Body of pancreas (tissue), 4 donors: ENCODE measurements around the gene HRCT1. TPM values are rescaled to one million over a fixed set of nuclear protein-coding genes. Genes with fewer than 3 reads are reported as not detected.
"Not testable (repeated sequence)": the region's sequence is repeated elsewhere in the genome, so short reads cannot be mapped to it uniquely, and the experiment has no call there.

Source experiments
- ATAC-seq: fragments of 150-250 bp; one replicate; pipeline ENCODE4 v1.9.1; 2016
- DNase-seq, 4 donors: peaks; one replicate each; pipeline ENCODE4 v3.0.0-alpha.2; 2019
- H3K27ac ChIP-seq, 4 donors: fragments of 200-600 bp; sonication (generic); 1 replicate in 3 of 4; 2 replicates in 1 of 4; pipeline versions ENCODE4 v1.5.1 to v1.6.1; 2016 to 2019; ENCODE audit warnings: mild to moderate bottlenecking in 1 of 4, mixed read lengths in 1 of 4, moderate library complexity in 1 of 4
- H3K27me3 ChIP-seq, 2 donors: fragments of 200-600 bp; sonication (generic); one replicate each; pipeline ENCODE4 v1.6.0; 2016; ENCODE audit warnings: mild to moderate bottlenecking in 1 of 2
- H3K36me3 ChIP-seq, 2 donors: fragments of 200-600 bp; sonication (generic); replicated peaks in 1 of 2; 2 replicates each; pipeline ENCODE4 v1.5.1; 2016; ENCODE audit warnings: low read depth in 2 of 2; ENCODE audit not compliant: insufficient read depth in 1 of 2
- H3K4me1 ChIP-seq: fragments of 200-600 bp; sonication (generic); one replicate; pipeline ENCODE4 v1.6.0; 2016
- H3K4me3 ChIP-seq, 2 donors: fragments of 200-600 bp; sonication (generic); 1 replicate in 1 of 2; 2 replicates in 1 of 2; pipeline ENCODE4 v1.5.1; 2016 to 2019
- H3K9me3 ChIP-seq, 3 donors: fragments of 200-600 bp; sonication (generic); 1 replicate in 2 of 3; 2 replicates in 1 of 3; pipeline ENCODE4 v1.5.1; 2016
- POLR2A ChIP-seq, 3 donors: fragments of 450-650 bp; IDR thresholded peaks; one replicate each; pipeline ENCODE4 v1.6.1; 2016; ENCODE audit warnings: antibody characterized with exemption in 3 of 3, mild to moderate bottlenecking in 2 of 3
- WGBS, 2 donors: methylation state at CpG; one replicate each; pipeline ENCODE4 v1.1.5; 2017; 5-methylcytosine and 5-hydroxymethylcytosine counted together
- intact Hi-C: fragments of 100-400 bp; cut with DNase I; formaldehyde crosslinking; loops from one replicate; pipeline ENCODE4 v1.15.1; 2023
- total RNA-seq, 2 donors: library from RNA; depleted of rRNA; stranded (reverse); fragments of >200 nt; gene quantifications; one replicate each; pipeline ENCODE4 v1.1.0, GENCODE V29; 2016
- TF ChIP-seq, protein P1 (sequence below), 7 experiments: fragments of 450-650 bp in 4 of 7; fragments of 200-600 bp in 3 of 7; sonication (generic) in 3 of 7; IDR thresholded peaks; one replicate each; pipeline ENCODE4 v1.5.1; 2016 to 2019; ENCODE audit warnings: antibody characterized with exemption in 7 of 7

The HRCT1 gene
- total RNA-seq, 2 donors from 2014 or later, result 0.99 to 3.4 TPM

DNA sequence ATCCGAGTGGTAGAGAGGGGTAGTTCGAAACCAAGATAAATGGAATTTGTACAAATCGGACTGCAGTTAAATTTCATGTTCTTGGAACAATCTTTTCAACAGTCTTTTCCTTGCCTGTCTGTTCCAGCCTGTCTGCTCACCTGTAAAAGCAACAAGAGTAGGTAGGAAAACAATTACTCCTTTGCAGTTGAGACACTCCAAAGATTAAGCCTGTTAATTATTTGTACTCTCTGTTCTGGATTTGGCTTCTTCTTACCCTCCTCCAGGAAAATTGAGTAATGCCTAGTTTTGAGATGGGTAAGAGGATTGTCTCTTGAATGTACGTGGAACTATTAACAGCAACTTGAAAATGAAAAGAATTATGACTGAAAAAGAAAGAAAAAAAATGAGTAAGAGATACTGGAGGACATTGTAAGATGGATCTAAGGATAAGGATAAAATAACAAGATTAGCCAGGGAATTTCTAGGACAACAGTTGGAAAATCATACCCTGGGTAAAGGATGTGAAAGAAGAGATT lies 27.6 kb downstream of the HRCT1 start:
- intact Hi-C loops, result no loop called here
- no peaks in the 10 kb centered on the region for H3K4me1 ChIP-seq
- H3K27ac ChIP-seq, result no peak overlapping the region
- H3K9me3 ChIP-seq, result no peaks in the 10 kb centered on the region
- ATAC-seq (no peak), DNase-seq (no peak)
- H3K27me3 ChIP-seq, result no peaks in the 10 kb centered on the region
- H3K36me3 ChIP-seq, result no peaks in the 10 kb centered on the region
- TF ChIP-seq, protein P1, sequence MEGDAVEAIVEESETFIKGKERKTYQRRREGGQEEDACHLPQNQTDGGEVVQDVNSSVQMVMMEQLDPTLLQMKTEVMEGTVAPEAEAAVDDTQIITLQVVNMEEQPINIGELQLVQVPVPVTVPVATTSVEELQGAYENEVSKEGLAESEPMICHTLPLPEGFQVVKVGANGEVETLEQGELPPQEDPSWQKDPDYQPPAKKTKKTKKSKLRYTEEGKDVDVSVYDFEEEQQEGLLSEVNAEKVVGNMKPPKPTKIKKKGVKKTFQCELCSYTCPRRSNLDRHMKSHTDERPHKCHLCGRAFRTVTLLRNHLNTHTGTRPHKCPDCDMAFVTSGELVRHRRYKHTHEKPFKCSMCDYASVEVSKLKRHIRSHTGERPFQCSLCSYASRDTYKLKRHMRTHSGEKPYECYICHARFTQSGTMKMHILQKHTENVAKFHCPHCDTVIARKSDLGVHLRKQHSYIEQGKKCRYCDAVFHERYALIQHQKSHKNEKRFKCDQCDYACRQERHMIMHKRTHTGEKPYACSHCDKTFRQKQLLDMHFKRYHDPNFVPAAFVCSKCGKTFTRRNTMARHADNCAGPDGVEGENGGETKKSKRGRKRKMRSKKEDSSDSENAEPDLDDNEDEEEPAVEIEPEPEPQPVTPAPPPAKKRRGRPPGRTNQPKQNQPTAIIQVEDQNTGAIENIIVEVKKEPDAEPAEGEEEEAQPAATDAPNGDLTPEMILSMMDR (IDR thresholded peaks at IDR 0.05), result no peak
- TF ChIP-seq POLR2A (IDR thresholded peaks at IDR 0.05), result no peak
- 62 to 72% methylated on average over 4 of the region's 4 CpGs for WGBS, 2 donors
- no peak overlapping the region for H3K4me3 ChIP-seq

DNA sequence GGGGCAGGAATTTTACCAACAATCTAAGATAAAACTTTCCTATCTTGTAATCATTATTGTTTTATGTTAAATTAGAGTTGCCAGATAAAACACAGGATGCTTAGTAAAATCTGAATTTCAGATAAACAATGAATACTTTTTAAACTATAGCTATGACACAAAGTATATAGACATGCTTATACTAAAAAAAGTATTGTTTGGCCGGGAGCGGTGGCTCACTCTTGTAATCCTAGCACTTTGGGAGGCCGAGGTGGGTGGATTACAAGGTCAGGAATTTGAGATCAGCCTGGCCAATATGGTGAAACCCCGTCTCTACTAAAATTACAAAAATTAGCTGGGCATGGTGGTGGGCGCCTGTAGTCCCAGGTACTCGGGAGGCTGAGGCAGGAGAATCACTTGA lies 28.1 kb downstream of the HRCT1 start:
- ATAC-seq, H3K27ac ChIP-seq, H3K36me3 ChIP-seq, H3K9me3 ChIP-seq, H3K4me1 ChIP-seq, intact Hi-C loops, DNase-seq, H3K4me3 ChIP-seq, H3K27me3 ChIP-seq: not testable (repeated sequence)
- 89 to 91% methylated on average over 6 of the region's 6 CpGs for WGBS, 2 donors

DNA sequence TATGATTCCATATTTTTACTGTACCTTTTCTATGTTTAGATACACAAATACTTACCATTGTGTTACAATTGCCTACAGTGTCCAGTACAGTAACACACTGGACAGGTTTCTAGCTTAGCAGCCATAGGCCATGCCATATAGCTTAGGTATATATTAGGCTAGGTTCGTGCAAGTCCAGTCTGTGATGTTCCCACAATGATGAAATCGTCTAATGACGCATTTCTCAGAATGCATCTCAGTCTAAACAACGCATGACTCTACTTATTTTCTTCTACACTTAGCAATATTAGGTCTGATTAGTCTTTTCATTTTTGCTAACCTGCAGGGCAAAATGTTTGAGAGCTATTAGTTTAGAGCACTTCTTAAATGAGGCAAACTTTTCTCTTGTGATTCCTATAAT lies 29.3 kb downstream of the HRCT1 start:
- Histone ChIP-seq H3K27ac (no peak overlapping the region), H3K9me3 (no peaks in the 10 kb centered on the region), H3K27me3 (no peaks in the 10 kb centered on the region), H3K4me3 (no peak overlapping the region), H3K4me1 (no peaks in the 10 kb centered on the region), H3K36me3 (no peaks in the 10 kb centered on the region)
- DNase-seq, result no peak
- TF ChIP-seq, protein P1 (IDR thresholded peaks at IDR 0.05), result no peak
- no peak for TF ChIP-seq POLR2A (IDR thresholded peaks at IDR 0.05)
- 87 to 95% methylated on average over 4 of the region's 4 CpGs for whole genome bisulfite sequencing, 2 donors
- intact Hi-C loops, result no loop called here
- no peak for ATAC-seq

DNA sequence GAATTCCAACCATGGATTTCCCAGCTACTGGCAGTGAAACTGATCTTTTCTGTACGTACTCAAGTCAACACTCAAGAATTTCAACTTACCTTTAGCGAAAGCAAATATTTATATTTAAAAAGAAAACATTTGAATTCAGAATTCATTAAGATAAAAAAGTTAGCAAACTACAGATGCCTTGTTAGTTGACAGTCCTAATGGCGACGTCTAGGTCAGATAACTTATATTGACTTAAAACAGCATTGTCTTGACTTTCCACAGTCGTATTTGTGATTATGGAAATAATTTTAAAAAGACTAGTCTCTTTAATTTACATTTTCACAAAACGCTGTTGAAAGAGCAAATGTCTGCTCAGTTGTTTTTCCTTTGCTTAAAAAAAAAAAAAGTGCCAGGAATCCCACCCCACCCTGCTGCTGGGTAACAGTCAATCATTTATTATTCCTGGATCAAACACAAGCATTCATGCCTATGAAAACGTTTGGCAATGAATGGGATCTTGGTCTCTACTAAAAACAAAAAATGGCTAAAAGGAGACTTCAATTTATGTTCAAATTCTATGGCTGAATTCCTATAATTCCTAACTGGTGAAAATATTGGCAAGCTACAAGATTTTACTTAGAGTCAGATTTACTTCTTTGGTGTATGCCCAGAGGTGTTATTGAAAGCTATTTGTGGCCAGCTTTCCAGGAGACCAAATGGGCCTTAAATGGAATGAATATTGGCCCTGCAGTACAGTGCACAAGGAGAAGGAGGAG lies 29.9 kb downstream of the HRCT1 start:
- ATAC-seq (no peak), DNase-seq (no peak)
- Histone ChIP-seq H3K9me3 (no peaks in the 10 kb centered on the region), H3K27me3 (no peaks in the 10 kb centered on the region), H3K36me3 (no peaks in the 10 kb centered on the region), H3K27ac (no peak overlapping the region), H3K4me3 (no peak overlapping the region), H3K4me1 (no peaks in the 10 kb centered on the region)
- whole genome bisulfite sequencing, 2 donors, result 17 to 36% methylated on average over 7 of the region's 7 CpGs
- intact Hi-C loops, result no loop called here
- TF ChIP-seq, protein P1 (IDR thresholded peaks at IDR 0.05), result no peak
- TF ChIP-seq POLR2A (IDR thresholded peaks at IDR 0.05), result no peak

DNA sequence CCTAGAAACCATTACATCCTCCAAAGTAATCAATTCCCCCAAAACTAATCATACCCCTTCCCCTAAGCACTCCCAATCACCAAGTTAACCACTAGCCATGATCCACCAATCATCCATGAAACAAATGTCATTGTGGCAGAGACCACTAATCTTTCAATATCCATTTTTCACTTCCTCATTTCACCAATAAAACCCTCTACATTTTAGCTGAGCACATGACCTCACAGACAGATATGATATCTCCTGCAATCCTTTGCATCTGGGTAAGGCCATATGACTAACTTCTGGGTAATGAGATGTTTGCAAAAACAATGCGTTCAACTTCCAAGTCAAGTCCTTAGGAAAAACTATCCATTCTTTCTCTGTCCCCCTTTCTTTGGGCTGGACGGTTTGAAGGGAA lies 31.2 kb downstream of the HRCT1 start:
- intact Hi-C loops, result no loop called here
- H3K9me3 ChIP-seq, result no peaks in the 10 kb centered on the region
- H3K27ac ChIP-seq, result no peak overlapping the region
- no peak for TF ChIP-seq POLR2A (IDR thresholded peaks at IDR 0.05)
- TF ChIP-seq, protein P1 (IDR thresholded peaks at IDR 0.05), result no peak
- H3K4me1 ChIP-seq, result no peaks in the 10 kb centered on the region
- no peak for ATAC-seq
- no peak overlapping the region for H3K4me3 ChIP-seq
- WGBS, 2 donors, result 64 to 84% methylated on average over 2 of the region's 2 CpGs
- no peak for DNase-seq
- H3K36me3 ChIP-seq, result no peaks in the 10 kb centered on the region
- H3K27me3 ChIP-seq, result no peaks in the 10 kb centered on the region
